Measurements from ENCODE around the gene MCCC2.
"Not testable (repeated sequence)": the region's sequence is repeated elsewhere in the genome, so short reads cannot be mapped to it uniquely, and the experiment has no call there.

The MCCC2 gene

DNA sequence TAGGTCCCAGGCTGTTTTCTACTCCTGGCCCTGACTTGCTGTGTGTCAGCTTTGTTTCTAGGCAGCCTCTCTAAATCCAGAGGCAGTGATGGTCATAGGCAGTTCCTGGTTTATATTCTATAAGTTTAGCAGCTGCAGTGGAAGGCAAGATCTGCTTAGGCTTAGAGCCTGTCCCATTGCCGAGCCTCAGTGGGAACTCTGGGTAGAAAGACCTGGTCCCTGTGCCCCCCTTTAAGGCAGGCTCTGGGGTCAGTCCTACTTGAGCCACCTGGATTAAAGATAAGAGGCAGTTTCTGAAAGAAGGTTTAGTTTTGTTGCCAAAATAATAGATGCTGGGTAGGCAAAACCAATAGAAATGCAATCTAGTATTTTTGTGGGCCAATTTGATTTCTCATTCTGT is 13.6 kb downstream of the MCCC2 start:
- DNase-seq = no peak

DNA sequence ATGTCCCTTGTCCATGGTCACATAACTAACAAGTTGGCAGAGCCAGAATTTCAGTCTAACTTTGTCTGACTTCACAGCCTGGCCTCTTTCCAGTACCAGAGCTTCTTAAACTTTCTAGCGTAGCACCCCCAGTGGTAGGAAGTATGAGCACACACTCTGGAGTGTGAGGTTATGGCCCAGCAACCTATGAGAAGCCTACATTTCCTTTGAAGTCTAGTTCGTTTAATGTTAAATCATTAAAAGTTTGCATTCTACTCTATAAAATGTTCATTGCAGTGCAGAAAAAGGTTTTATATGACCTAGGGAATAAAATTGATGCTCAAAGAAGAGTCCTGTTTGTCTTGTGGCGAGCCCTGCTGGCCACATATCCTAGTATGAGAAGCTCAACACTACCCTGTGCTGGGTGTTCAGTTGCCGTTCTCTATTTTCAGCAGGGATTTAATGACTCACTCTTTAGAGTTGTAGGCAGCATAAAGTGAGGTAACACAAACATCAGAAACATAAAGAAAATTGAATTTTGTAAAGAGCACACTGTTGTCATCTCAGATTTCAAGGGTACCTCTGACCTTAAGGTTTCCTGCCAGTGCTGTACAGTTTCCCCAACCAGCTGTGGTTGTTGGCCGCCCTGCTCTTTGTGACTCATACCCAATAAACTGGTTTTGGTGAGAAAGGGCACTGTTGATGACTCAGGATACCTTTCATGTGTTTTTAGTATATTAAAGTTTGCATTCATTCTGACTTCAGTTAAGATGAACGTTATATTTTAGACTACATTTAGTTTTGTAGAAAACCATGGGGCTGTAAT is 14.3 kb downstream of the MCCC2 start:
- peak; percentile 85 for DNase-seq

DNA sequence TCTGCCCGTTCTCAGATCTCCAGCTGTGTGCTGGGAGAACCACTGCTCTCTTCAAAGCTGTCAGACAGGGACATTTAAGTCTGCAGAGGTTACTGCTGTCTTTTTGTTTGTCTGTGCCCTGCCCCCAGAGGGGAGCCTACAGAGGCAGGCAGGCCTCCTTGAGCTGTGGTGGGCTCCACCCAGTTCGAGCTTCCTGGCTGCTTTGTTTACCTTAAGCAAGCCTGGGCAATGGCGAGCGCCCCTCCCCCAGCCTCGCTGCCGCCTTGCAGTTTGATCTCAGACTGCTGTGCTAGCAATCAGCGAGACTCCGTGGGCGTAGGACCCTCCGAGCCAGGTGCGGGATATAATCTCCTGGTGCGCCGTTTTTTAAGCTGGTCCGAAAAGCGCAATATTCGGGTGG is 22.8 kb downstream of the MCCC2 start:
- DNase-seq = not testable (repeated sequence)

DNA sequence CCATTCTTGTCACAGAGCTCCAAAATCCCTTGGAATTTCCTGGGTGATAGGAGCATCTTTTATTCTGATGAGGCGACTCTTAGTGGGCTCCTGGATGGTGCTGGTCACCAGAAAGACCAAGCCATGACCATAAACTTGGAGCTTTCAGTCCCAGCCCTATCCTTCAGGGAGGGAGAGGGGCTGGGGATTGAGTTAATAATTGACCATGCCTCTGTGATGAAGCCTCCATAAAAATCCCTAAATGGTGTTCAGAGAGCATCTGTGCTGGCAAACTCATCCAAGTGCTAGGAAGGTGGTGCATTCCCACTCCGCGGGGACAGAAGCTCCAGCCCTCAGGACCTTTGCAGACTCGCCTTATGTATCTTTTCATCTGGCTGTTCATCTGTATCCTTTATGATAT is 28.7 kb downstream of the MCCC2 start:
- no peak for DNase-seq

DNA sequence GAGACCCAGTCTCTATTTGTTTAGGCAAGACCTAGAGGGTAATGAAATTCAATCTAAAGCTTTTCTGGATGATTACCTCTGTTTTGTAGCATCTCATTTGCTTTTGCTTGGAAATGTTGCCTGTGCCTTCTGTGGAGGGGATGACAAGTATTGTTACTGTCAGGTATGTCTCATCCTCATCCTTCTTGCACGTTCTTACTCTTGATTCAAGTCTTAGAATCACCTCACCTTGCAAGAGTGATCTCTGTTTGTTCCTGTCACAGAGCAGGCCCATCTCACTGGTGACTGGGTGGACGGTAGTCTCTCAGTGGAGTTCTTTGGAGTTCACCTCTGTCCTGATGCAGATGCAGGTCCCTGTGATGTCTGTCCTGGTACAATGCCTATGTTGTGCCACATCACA is 33.5 kb downstream of the MCCC2 start:
- no peak for DNase-seq

DNA sequence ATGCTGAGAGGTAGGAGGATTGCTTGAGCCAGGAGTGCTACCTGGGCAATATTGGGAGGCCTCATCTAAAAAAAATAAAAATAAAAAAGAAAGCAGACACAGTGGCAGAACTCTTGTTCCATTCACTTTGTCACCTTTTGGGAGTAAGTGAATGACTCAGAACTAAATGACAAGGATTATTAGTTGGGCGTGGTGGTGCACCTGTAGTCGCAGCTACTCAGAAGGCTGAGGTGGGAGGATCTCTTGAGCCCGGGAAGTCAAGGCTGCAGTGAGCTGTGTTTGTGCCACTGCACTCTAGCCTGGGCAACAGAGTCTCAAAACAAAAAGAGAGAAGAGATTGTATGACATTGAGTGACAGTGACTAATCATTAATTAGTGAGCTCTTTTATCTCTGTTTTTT is 34.1 kb downstream of the MCCC2 start:
- DNase-seq = no peak

DNA sequence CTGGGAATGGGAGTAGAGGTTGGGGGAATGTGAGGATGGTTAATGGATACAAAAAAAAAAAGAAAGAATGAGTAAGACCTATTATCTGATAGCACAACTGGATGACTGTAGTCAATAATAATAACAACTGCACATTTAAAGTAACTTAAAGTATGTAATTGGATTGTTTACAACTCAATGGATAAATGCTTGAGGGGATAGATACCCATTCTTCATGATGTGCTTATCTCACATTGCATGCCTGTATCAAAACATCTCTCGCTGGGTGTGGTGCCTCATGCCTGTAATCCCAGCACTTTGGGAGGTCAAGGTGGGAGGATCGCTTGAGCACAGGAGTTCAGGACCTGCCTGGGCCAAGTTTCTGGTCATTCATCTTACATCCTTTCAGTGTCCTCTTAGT is 34.6 kb downstream of the MCCC2 start:
- DNase-seq = no peak

DNA sequence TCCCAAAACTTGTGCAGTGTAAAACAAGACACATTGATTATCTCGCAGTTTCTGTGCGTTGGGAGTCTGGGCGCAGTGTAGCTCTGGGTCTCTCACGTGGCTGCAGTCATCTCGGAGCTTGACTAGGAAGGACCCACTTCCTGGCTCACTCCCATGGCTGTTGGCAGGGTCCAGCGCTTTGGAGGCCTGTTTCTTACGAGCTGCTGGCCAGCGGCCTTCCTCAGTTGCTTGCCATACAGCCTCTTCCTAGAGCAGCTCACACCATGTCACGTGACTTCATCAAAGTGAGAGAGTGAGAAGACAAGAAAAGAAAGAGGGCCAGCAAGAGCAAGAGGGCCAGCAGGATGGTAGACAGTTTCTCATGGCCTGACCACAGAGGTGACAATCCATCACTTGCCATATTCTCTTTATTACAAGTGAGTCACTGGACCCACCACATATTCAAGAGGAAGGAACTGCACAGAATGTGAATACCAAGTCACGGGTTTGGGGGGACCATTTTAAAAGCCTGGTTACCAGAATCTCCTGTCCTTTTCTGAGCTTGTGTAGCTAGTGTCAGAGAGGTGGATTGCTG is 36.2 kb downstream of the MCCC2 start:
- no peak for DNase-seq

DNA sequence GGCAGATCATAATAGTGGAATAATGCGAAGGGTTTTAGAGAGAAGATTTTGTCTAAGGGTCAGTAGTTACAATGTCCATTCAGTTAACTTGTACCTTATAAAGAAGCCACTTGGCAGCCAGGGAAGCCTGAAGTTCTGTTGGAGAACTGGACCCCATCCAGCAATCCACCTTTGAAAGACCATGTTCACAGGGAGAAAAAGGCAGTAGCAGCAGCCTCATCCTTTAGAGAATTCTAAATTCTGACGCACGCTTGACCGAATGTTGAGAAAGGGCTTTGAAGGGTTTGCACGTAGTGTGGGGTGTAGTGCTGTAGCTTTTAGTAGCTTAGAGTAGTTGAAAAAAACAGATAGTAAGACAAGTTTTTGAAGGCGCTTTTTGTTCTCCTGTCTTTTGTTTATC is 42.8 kb downstream of the MCCC2 start:
- DNase-seq = no peak

DNA sequence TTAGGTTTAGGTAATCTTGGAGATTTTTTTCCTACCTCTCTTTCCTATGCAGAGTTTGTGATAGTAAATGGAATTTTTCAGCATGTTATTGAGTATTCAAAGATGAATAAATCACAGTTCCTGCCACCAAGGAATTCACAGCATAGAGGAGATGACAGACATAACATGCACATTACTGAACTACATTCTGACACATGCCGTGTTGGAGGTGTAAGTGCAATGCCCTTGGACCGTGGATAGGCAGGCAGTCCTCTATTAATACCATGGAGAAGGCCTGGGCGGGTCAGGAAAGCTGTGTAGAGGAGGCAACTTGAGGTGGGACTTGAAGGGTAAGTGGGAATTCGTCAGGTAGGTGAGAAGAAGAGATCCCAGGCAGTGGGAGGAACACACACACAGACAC is 43.9 kb downstream of the MCCC2 start:
- no peak for DNase-seq

DNA sequence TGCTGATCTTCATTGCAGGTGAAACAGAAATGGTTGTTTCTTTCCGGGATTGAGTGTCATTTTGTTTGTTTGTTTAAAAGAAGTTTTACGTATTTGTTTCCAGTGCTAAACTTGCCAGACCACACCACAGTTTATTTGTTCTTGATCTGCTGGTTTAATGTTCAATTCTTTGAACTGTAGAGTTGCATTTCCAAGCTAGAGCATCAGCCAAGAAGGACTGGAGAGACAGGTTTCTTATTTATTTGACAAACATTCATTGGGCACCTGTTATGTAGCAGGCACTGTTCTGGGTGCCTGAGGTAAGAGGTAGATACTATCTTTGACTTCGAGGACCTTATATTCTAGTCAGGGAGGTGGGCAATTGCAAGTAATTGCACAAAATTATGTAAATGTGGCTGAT is 45.0 kb downstream of the MCCC2 start:
- DNase-seq = no peak

DNA sequence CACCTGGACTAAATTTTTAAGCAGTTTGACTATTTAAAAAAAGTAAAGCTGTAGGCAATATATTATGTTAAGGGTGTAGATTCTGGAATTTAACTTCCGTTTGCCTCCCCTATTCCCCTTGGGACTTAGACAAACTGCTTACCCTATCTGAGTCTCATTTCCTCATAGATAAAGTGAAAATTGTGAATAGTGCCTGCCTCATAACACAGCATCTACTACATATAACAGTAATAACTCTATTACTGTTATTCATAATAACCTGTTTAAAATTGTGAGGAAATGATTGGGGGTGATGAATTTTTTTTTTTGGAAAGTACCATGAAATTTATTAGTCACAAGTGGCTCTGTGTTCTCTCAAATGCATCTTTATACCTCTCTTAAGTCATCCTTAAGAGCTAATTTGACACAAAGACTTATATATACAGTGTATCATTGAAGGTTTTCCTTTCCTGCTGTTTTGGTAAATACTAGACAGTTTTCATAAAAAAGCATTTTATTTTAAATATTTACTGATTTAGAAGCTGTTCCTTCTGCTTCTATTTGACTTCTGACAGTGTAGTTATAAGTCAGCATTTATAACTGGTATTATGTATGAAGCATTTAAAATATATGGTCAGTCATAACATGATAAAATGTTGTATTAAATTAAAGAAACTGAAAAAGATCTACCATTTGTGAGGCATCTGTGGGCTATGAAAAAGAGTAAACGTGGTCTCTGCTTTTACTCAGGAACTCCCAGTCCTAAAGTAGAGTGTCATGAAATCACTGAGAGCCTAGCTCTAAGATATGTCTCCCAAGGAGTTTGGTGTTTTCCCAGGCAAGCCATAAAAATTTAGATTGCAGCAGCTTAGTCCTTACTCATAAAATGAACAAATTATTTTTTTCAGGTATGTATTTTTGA is 46.4 kb downstream of the MCCC2 start:
- DNase-seq = no peak

DNA sequence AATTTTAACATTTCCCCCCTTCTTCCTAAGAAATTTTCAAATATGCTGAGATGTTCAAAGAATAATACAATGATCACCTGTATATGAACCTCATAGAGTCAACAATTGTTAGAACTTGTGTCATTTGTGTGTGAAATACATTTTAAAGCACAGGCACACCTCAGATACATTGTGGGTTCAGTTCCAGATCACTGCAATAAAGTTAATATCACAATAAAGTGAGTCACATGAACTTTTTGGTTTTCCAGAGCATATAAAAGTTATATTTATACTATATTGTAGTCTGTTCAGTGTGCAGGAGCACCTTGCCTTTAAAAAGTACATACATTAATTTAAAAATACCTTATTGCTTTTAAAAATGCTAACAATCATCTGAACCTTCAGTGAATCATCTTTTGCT is 50.0 kb downstream of the MCCC2 start:
- DNase-seq = no peak

DNA sequence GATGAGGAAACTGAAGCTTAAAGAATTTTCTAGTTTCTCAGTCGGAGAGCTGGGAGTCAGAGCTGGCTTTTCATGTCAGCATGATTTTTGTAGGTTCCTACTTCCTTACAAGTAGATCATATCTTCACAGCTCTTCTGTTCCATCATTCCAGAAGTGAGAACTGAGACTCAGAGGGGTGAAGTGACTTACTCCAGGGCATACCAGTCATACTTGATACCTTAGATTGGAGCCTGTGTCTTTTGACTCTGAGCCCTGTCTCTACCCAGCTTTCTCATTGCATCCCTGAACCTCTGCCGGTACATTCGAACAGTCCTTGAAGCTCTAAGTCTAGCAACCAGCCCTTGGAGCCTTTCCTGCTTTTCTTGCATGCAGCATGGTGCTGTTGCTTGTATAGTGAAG is 53.3 kb downstream of the MCCC2 start:
- no peak for DNase-seq

DNA sequence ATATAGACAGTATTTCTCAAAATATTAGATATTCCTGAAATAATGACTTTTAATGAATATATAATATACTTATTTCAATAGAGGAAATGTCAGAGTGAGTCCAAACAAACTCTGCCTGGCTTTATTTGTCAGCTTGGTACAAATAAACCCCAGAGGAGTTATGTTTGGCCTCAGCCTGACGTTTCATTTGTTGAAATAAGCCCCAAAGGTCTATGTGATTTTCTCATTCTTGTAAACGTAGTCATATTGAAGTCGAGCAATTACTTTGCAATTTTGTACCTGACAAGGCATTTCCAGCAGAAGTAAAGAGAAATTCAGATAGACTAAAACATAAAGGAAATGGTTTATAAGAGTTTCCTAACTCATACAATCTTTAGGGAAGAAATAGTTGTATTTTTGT is 57.9 kb downstream of the MCCC2 start:
- DNase-seq = no peak

DNA sequence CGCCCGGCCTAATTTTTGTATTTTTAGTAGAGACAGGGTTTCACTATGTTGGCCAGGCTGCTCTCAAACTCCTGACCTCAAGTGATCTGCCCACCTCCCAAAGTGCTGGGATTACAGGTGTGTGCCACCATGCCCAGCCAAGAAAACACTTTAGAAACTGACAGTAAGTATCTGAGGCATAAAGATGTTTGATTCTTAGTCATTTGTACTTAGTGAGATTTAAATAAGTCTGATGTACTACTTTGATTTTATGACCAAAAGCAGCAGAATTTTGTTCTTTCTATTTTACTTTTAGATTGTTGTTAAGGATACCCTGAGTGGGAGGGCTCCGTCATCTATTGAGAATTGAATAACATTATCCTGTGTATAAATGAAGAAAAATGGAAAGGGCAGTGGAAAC is 63.8 kb downstream of the MCCC2 start:
- DNase-seq = not testable (repeated sequence)

DNA sequence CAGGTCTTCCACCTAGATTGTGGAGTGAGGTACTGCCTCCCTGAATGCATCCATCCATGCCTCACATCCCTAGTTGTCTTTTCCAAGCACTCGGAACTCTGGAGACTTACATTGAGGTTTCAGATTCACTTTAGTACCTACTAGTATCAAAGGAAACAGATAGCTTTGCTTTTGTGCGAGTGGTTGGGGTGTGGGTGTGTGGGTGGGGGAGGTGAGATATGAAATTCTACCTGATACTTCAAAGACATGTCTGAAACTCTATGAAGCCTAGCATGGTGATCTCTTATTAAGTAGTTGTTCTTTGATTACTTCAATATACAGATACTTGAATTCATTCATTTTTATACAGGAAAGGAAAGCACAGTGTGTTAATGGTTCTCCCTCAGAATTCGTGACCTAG is 64.4 kb downstream of the MCCC2 start:
- DNase-seq = no peak

DNA sequence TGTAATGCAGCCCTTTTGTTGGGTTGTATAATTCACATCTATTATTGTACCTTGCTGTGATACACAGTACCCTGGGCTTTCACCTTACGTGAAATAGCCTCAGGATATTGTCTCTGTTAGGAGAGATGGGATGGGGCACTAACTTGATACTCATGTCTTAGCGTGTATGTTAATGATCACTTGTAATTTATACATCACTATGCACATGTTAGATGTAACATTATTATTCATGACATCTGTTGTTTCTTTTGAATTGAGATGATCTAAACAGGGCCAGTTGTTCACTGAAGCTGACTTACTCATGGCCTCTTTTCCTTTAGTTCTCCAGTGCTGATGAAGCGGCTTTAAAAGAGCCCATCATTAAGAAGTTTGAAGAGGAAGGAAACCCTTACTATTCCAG is 65.2 kb downstream of the MCCC2 start:
- no peak for DNase-seq

DNA sequence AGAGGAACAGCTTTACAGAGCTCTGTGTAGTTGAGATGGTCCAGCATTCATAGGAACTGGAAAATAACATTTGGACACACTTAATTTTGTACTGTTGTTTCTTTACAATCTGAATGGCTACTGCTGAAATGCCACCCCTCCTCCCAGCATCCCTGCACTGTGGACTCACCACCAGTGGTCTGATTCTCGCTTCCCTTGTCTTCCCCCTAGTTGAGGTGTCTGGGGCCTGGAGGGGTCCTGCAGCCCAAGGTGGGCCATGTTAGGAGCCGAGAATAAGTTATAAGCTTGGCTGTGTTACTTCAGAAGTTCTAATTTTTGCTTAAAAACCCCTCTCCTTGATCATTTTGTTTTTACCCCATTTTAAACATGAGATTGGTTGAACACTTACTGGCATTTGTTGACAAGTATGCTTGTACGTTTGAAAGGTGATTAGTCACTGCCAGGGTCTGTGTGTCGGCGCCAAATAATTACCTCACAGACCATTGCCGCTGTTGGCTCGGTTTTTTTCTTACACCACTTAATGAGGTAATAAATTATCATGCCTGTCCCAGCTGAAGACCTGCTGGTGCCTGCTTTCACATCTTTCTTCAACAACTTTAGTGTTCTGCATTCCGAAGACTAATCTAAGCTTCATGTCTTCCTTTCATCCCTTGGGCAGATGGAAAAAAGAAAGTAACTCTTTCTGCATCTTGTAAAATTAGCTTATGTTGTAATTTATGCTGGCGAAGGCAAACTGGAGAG is 65.8 kb downstream of the MCCC2 start:
- no peak for DNase-seq

DNA sequence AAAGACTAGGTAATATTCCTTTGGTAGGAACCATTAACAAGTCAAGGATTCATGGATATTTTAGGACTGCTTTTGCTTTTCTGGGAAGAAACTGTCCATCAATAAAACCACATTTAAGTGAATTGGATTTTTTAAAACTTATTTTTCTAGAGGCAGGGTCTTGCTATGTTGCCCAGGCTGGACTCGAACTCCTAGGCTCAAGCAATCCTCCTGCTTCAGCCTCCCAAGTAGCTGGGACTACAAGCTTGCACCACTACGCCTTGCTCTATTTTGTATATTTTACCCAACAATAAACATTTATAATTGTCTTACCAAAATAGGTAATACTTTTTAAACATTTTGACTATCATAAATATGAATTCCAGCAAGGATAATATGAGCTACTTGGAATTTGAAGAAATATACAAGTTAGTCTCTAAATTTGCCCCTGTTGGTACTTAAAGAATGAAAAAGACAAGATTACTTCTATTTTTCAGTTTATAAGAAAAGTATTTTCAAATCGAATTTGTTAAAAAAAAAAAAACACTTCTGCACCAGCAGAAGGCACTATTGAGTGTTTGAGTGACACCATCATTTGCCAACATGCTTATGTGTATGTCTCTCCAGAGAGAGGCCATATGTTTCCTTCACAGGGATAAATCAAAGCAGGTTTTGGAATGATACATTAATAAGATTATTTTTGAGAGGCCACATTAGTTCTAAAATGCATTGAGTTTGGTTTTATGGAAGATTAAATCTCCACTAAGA is 71.9 kb downstream of the MCCC2 start:
- DNase-seq = peak; percentile 8

DNA sequence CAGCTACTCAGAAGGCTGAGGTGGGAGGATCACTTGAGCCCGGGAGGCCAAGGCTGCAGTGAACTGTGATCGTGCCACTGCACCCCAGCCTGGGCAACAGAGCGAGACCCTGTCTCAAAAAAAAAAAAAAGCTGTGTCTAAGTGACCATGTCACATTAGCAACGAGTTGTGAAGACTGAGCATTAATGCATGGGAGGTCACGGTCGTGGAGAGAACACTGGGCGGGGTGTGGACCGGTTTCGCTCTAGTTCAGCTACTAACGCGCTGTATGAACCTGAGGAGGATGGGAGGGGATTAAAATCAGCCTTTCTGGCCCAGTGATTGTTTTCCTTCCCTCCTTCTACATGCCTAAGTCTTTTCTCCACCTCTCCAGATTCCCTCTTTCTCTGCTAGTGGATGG is 75.2 kb downstream of the MCCC2 start:
- DNase-seq = no peak

DNA sequence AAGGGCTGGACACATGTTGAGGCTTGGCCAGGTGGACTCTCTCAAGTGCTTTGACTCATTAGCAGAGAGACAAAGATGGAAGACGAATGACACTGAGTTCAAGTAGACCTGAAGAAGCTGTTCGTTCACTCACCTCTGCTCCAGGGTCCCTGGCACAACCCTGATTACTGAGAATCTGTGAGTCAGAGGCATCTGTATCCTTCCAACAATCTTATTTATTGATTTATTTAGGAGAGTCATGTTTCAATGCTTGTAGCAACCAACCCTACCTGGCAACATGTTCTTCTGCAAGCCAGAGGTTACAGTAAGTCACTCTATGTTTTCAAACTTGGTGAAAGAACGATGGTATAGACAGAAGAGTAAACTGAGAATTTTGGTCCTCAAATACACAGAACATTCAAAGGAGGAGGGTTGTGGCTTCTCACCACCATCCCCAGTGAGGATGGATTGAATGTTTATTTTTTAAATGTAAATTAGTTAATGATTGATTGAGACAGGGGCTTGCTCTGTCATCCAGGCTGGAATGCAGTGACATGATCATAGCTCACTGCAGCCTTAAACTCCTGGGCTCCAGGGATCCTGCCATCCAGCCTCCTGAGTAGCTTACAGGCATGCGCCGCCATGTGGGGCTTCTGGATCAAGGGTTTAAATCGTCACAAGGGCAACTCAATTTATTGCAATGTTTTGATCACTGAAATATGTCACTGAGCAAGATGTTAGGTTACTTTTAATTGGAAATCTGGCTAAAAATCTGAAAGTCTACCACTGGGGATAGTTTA is 76.2 kb downstream of the MCCC2 start:
- DNase-seq = no peak
